Fibroblast of lung (primary cell): ENCODE measurements around the gene YIPF4. TPM values are rescaled to one million over a fixed set of nuclear protein-coding genes. Genes with fewer than 3 reads are reported as not detected.
A peak's percentile ranks its signal among the peaks of the same experiment; 100 is the strongest.
"Not testable (repeated sequence)": the region's sequence is repeated elsewhere in the genome, so short reads cannot be mapped to it uniquely, and the experiment has no call there.

Source experiments
- DNase-seq, 2 donors: peaks; one replicate each; pipeline versions ENCODE4 v3.0.0 to v3.0.0-alpha.2; 2010; ENCODE audit warnings: low read depth in 2 of 2
- H2AFZ ChIP-seq: 2 replicates; pipeline ENCODE4 v1.5.1; 2012; ENCODE audit warnings: low read length, control low read depth, inconsistent platforms
- H3K27ac ChIP-seq: 2 replicates; pipeline ENCODE4 v1.5.1; 2011; ENCODE audit warnings: low read length, control low read depth; ENCODE audit not compliant: insufficient read depth
- H3K27me3 ChIP-seq: 2 replicates; pipeline ENCODE4 v1.5.1; 2011; ENCODE audit warnings: mild to moderate bottlenecking, low read length; ENCODE audit not compliant: control insufficient read depth, insufficient read depth
- H3K36me3 ChIP-seq: 2 replicates; pipeline ENCODE4 v1.5.1; 2011; ENCODE audit warnings: low read length; ENCODE audit not compliant: control insufficient read depth, insufficient read depth
- H3K4me1 ChIP-seq: 2 replicates; pipeline ENCODE4 v1.5.1; 2011; ENCODE audit warnings: low read length; ENCODE audit not compliant: control insufficient read depth, insufficient read depth; ENCODE audit errors: extremely low read depth
- H3K4me2 ChIP-seq: 2 replicates; pipeline ENCODE4 v1.5.1; 2011; ENCODE audit warnings: low read length, control low read depth; ENCODE audit not compliant: insufficient read depth; ENCODE audit errors: extremely low read depth
- H3K4me3 ChIP-seq, 4 experiments: fragments of 200-600 bp in 1 of 4; sonication (generic) in 1 of 4; replicated peaks in 1 of 4; 2 replicates each; pipeline ENCODE4 v1.5.1; 2011 to 2016; ENCODE audit warnings: low read length in 4 of 4, low read depth in 3 of 4, mild to moderate bottlenecking in 3 of 4, control low read depth in 2 of 4, inconsistent platforms in 1 of 4, mixed read lengths in 1 of 4; ENCODE audit not compliant: insufficient read depth in 1 of 4; ENCODE audit errors: control extremely low read depth in 1 of 4
- H3K79me2 ChIP-seq: 2 replicates; pipeline ENCODE4 v1.5.1; 2012; ENCODE audit warnings: mild to moderate bottlenecking, low read length, inconsistent platforms; ENCODE audit not compliant: control insufficient read depth, insufficient read depth
- H3K9ac ChIP-seq: 2 replicates; pipeline ENCODE4 v1.5.1; 2011; ENCODE audit warnings: mild to moderate bottlenecking, low read length, control low read depth; ENCODE audit not compliant: insufficient read depth
- H3K9me3 ChIP-seq: 2 replicates; pipeline ENCODE4 v1.5.1; 2012; ENCODE audit warnings: low read depth, low read length; ENCODE audit not compliant: control insufficient read depth, insufficient read depth
- H4K20me1 ChIP-seq: 2 replicates; pipeline ENCODE4 v1.5.1; 2011; ENCODE audit warnings: low read length; ENCODE audit not compliant: control insufficient read depth, insufficient read depth; ENCODE audit errors: extremely low read depth
- EZH2 ChIP-seq: IDR thresholded peaks from 2 replicates; pipeline ENCODE4 v1.5.1; 2012; ENCODE audit warnings: low read length, control low read depth, mild to moderate bottlenecking; ENCODE audit errors: missing control alignments
- polyA plus RNA-seq, 2 donors: library from polyadenylated mRNA; depleted of rRNA in 1 of 2; stranded (reverse) in 1 of 2; unstranded in 1 of 2; fragments of >200 nt; gene quantifications; 2 replicates each; pipeline ENCODE4 v1.2.1, GENCODE V29; 2011 to 2012; ENCODE audit warnings: missing spikeins in 1 of 2
- total RNA-seq: library from RNA; depleted of rRNA; stranded (reverse); fragments of >200 nt; gene quantifications from 2 replicates; pipeline ENCODE4 v1.2.1, GENCODE V29; 2014
- TF ChIP-seq, protein P1 (sequence below), 2 donors: IDR thresholded peaks in 1 of 2; conservative IDR thresholded peaks in 1 of 2; 1 replicate in 1 of 2; 2 replicates in 1 of 2; pipeline ENCODE4 v1.5.1; 2011 to 2012; ENCODE audit warnings: low read length in 2 of 2, control low read depth in 1 of 2, inconsistent platforms in 1 of 2, low read depth in 1 of 2, mild to moderate bottlenecking in 1 of 2

Gene YIPF4
- total and polyA plus RNA-seq, 2 donors (not counting 1 experiment from before 2014, with no cell fraction given): 17.2 to 23.3 TPM

DNA sequence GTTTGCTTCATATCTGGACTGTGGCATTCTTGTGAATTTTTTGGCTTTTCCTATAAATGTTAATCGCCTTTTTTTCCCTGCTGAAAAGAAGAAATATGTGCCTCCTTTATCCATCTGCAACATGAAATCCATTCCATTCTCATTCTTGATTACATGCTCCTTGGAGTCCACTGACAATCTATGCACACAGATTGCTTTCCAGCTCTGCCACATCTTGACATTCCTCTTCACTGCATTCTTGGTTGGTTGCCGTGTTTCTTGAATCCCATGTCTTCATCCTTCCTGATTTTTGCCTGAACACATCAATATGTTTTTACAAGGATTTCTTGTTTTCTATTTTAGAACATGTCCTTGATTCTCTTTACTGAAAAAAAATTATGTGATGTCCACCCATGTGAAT, 52.4 kb downstream of the YIPF4 start:
- Histone ChIP-seq H3K36me3 (no peaks in the 10 kb centered on the region), H2AFZ (no peak overlapping the region), H3K79me2 (no peaks in the 10 kb centered on the region), H3K27me3 (no peaks in the 10 kb centered on the region), H3K4me3 (no peak overlapping the region), H3K4me1 (no peaks in the 10 kb centered on the region), H3K4me2 (no peak overlapping the region), H3K27ac (no peak overlapping the region), H3K9me3 (no peaks in the 10 kb centered on the region), H3K9ac (no peak overlapping the region), H4K20me1 (no peaks in the 10 kb centered on the region)
- peak in 1 of 2 donors; percentile 70 for DNase-seq
- no peak for TF ChIP-seq EZH2
- TF ChIP-seq, protein P1, sequence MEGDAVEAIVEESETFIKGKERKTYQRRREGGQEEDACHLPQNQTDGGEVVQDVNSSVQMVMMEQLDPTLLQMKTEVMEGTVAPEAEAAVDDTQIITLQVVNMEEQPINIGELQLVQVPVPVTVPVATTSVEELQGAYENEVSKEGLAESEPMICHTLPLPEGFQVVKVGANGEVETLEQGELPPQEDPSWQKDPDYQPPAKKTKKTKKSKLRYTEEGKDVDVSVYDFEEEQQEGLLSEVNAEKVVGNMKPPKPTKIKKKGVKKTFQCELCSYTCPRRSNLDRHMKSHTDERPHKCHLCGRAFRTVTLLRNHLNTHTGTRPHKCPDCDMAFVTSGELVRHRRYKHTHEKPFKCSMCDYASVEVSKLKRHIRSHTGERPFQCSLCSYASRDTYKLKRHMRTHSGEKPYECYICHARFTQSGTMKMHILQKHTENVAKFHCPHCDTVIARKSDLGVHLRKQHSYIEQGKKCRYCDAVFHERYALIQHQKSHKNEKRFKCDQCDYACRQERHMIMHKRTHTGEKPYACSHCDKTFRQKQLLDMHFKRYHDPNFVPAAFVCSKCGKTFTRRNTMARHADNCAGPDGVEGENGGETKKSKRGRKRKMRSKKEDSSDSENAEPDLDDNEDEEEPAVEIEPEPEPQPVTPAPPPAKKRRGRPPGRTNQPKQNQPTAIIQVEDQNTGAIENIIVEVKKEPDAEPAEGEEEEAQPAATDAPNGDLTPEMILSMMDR (conservative IDR thresholded peaks at IDR 0.05 in 1 of 2, IDR thresholded peaks at IDR 0.05 in 1 of 2; ENCODE audit: low read depth in 1 of 2, low read length in 2 of 2): no peak

DNA sequence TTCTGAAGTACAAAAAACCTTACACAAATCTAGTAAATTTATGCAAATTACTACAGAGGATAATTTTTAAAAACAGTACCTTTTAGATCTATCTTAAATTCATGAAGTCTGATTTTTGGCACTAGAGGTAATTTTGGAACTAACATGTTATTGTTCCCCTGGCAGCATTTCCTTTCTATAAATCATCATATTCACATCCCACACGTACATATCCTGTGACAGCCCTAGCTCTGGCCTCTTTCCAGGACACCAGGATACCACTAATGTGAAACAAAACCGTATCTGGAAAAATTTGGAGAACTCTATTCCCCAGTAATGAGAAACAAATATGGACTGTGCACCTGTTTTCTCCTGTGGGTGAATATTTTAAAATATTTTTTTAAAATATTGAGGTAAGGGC, 65.1 kb downstream of the YIPF4 start:
- H3K27ac ChIP-seq: no peak overlapping the region
- no peaks in the 10 kb centered on the region for H3K27me3 ChIP-seq
- DNase-seq: peak in 1 of 2 donors; percentile 33
- H3K9ac ChIP-seq: no peak overlapping the region
- no peaks in the 10 kb centered on the region for H3K4me1 ChIP-seq
- H3K4me3 ChIP-seq: no peak overlapping the region
- no peaks in the 10 kb centered on the region for H4K20me1 ChIP-seq
- TF ChIP-seq, protein P1 (conservative IDR thresholded peaks at IDR 0.05 in 1 of 2, IDR thresholded peaks at IDR 0.05 in 1 of 2; ENCODE audit: low read depth in 1 of 2, low read length in 2 of 2): no peak
- TF ChIP-seq EZH2: no peak
- H3K79me2 ChIP-seq: no peaks in the 10 kb centered on the region
- H3K9me3 ChIP-seq: no peaks in the 10 kb centered on the region
- no peak overlapping the region for H3K4me2 ChIP-seq
- no peaks in the 10 kb centered on the region for H3K36me3 ChIP-seq
- no peak overlapping the region for H2AFZ ChIP-seq

GRCh38 chr2:32350797-32351196, 73.1 kb downstream of the YIPF4 start:
- not testable (repeated sequence) for H3K27ac ChIP-seq, H3K4me3 ChIP-seq, H3K9ac ChIP-seq, H3K9me3 ChIP-seq, H2AFZ ChIP-seq, H3K36me3 ChIP-seq, H3K4me1 ChIP-seq, H3K4me2 ChIP-seq, H3K79me2 ChIP-seq, H4K20me1 ChIP-seq, DNase-seq, H3K27me3 ChIP-seq
